RWPE2 (cell line): ENCODE results near the gene ATOH7.
"Not testable (repeated sequence)": the region's sequence is repeated elsewhere in the genome, so short reads cannot be mapped to it uniquely, and the experiment has no call there.

Source experiments
- ATAC-seq: fragments of 200-7000 bp; cut with Tn5 transposase; 3 replicates; pipeline ENCODE4 v1.9.1; 2021; ENCODE audit warnings: low read depth
- DNase-seq: peaks from one replicate; pipeline ENCODE4 v3.0.0-alpha.2; 2020; ENCODE audit warnings: low spot score
- H3K27ac ChIP-seq: fragments of 450-650 bp; 2 replicates; pipeline ENCODE4 v1.5.1; 2017; ENCODE audit warnings: mild to moderate bottlenecking; ENCODE audit not compliant: poor library complexity, severe bottlenecking
- H3K27me3 ChIP-seq: fragments of 250-450 bp; sonication (Bioruptor Pico); 2 replicates; pipeline ENCODE4 v1.5.1; 2021; ENCODE audit warnings: mild to moderate bottlenecking, moderate library complexity; ENCODE audit not compliant: insufficient read depth, poor library complexity, severe bottlenecking
- H3K36me3 ChIP-seq: fragments of 250-450 bp; sonication (Bioruptor Pico); 2 replicates; pipeline ENCODE4 v1.5.1; 2020; ENCODE audit warnings: low read depth, mild to moderate bottlenecking, moderate library complexity
- H3K4me1 ChIP-seq: fragments of 250-450 bp; sonication (Bioruptor Pico); 2 replicates; pipeline ENCODE4 v1.5.1; 2021; ENCODE audit warnings: mild to moderate bottlenecking, moderate library complexity; ENCODE audit not compliant: insufficient read depth, poor library complexity, severe bottlenecking
- H3K4me3 ChIP-seq: fragments of 250-450 bp; sonication (Bioruptor Pico); 2 replicates; pipeline ENCODE4 v1.5.1; 2021; ENCODE audit warnings: mild to moderate bottlenecking, moderate library complexity; ENCODE audit not compliant: severe bottlenecking
- H3K9me3 ChIP-seq: fragments of 250-450 bp; sonication (Bioruptor Pico); 2 replicates; pipeline ENCODE4 v1.5.1; 2021; ENCODE audit warnings: mild to moderate bottlenecking, moderate library complexity; ENCODE audit not compliant: severe bottlenecking
- CTCF ChIP-seq: fragments of 450-650 bp; IDR thresholded peaks from one replicate; pipeline ENCODE4 v1.5.1; 2017; ENCODE audit warnings: mild to moderate bottlenecking, moderate library complexity; ENCODE audit not compliant: poor library complexity, severe bottlenecking

ATOH7 gene

GRCh38 chr10:68231817-68232251, at the start of gene ATOH7:
Gene ATOH7 (minus strand): TSS chr10:68232113. CDS start chr10:68231677, 436 bp downstream.
- Histone ChIP-seq H3K27ac (no peak within 1 kb of the TSS), H3K4me3 (peak within 1 kb of the TSS; percentile 48), H3K9me3 (no peaks in the 10 kb centered on the region), H3K27me3 (no peaks in the 10 kb centered on the region), H3K36me3 (no peaks in the 10 kb centered on the region), H3K4me1 (no peaks in the 10 kb centered on the region)
- no peak for ATAC-seq
- no peak for DNase-seq
- TF ChIP-seq CTCF, result no peak

GRCh38 chr10:68280758-68281157, 48.8 kb upstream of the ATOH7 start:
- no peak for ATAC-seq

GRCh38 chr10:68278906-68279753, 47.2 kb upstream of the ATOH7 start:
- H3K36me3 ChIP-seq, H3K27me3 ChIP-seq, H3K4me3 ChIP-seq, ATAC-seq, H3K4me1 ChIP-seq, H3K9me3 ChIP-seq, H3K27ac ChIP-seq, DNase-seq: not testable (repeated sequence)

More at GRCh38 chr10:68280758-68281157, 48.8 kb upstream of the ATOH7 start:
- TF ChIP-seq CTCF, result no peak
- Histone ChIP-seq H3K36me3 (no peaks in the 10 kb centered on the region), H3K9me3 (no peaks in the 10 kb centered on the region), H3K4me1 (no peaks in the 10 kb centered on the region), H3K27ac (no peak overlapping the region), H3K27me3 (no peaks in the 10 kb centered on the region), H3K4me3 (no peak overlapping the region)
- DNase-seq, result no peak

GRCh38 chr10:68277814-68278213, 45.9 kb upstream of the ATOH7 start:
- not testable (repeated sequence) for H3K9me3 ChIP-seq, H3K4me3 ChIP-seq, H3K27me3 ChIP-seq, ATAC-seq, H3K4me1 ChIP-seq, DNase-seq, H3K36me3 ChIP-seq, H3K27ac ChIP-seq

- no peaks in the 10 kb centered on the region for H3K27me3 ChIP-seq
- H3K9me3 ChIP-seq, result no peaks in the 10 kb centered on the region
- no peak overlapping the region for H3K27ac ChIP-seq
- no peak overlapping the region for H3K4me3 ChIP-seq
- ATAC-seq (no peak), DNase-seq (no peak)
- TF ChIP-seq CTCF, result no peak
- no peaks in the 10 kb centered on the region for H3K36me3 ChIP-seq
- H3K4me1 ChIP-seq, result no peaks in the 10 kb centered on the region
Measured at GRCh38 chr10:68276224-68276623, 44.3 kb upstream of the ATOH7 start.
